ENCODE results near the gene GAB2.

The GAB2 gene

GRCh38 chr11:78426845-78427244 is 9.2 kb upstream of the GAB2 start:
- no peak for DNase-seq

DNA sequence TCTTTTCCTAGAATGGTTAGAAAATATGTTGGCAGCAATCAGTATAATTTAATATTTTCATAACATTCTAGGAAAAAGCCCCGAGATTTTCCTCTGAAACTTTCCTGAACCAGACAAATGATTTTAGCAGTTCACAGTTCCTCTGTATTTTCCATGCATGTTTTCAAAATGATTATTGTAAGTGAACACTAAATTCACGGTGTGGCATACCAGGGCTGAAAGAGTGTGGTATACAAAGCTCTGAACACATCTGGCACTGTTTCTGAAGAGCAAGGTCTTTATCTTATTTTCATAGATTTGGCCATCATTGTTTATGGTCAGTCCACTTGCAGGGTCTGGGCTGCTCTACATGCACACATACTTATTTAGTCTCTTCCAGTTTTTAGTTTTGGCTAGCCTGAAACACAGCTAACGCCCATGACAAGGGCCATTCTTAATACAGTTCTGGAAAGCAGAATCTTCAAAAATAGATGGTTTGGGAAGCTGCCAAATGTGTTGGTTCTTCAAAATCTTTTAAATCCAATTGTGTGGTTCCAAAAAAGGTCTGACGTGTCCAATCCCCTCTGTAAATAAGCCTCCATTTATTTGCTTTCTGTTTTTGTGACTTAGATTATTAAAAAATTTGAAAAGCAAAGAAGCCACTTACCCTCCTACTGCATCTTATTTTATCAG is 7.9 kb upstream of the GAB2 start:
- DNase-seq = no peak

GRCh38 chr11:78424334-78425270 is 7.0 kb upstream of the GAB2 start:
- DNase-seq = no peak

GRCh38 chr11:78423241-78423640 is 5.6 kb upstream of the GAB2 start:
- DNase-seq = no peak

- peak; percentile 75 for DNase-seq
Observed at GRCh38 chr11:78420796-78421209, 3.2 kb upstream of the GAB2 start.

GRCh38 chr11:78420255-78420764 is 2.7 kb upstream of the GAB2 start:
- DNase-seq = peak; percentile 67

DNA sequence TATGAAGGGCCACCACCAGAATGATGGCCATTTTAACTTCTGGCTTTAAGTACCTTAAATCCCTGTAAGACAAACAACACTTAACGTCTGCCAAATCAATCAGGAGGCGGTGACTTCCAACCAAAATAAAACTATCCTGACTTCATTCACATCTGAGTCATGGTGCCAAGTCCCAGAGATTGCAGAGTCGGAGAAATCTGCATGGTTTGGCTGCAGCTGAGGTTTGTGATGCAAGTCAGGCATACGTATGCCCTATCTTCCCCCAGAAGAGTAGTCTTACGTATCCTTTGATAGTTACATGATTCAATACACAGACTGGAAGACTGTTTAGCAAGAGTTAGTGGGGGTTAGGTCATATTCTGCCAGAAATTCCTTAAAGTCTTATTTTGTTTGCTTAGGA is 1.7 kb upstream of the GAB2 start:
- no peak for DNase-seq

DNA sequence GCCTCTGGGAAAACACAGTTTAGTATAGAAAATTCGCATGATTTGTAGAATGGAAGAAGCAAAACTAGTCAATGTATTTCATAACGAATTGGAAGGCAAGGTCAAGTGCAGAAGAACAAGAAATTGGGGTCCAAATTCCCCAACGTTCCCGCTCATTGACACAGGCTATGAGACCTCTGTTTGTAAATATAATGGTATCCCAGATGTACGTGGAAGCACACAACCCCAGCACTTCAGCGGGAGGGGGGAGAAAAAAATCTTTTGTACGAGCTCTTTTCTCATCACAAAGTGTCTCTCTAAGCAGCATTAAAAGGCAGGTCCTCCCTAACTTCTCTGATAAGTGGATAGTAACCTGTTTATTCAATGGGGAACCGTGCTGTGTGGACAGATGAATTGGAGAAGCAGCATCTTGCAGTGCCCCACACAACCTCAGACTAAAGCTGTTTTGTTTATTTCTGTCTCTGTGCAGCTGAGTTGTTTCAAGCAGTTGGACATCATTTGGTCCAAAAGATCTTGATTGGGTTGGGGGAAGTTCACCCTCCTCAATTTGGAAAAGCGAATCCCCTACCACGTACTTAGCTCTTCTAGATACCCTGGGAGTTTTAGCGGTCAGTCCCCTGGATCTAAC is 1.1 kb upstream of the GAB2 start:
- DNase-seq = no peak

DNA sequence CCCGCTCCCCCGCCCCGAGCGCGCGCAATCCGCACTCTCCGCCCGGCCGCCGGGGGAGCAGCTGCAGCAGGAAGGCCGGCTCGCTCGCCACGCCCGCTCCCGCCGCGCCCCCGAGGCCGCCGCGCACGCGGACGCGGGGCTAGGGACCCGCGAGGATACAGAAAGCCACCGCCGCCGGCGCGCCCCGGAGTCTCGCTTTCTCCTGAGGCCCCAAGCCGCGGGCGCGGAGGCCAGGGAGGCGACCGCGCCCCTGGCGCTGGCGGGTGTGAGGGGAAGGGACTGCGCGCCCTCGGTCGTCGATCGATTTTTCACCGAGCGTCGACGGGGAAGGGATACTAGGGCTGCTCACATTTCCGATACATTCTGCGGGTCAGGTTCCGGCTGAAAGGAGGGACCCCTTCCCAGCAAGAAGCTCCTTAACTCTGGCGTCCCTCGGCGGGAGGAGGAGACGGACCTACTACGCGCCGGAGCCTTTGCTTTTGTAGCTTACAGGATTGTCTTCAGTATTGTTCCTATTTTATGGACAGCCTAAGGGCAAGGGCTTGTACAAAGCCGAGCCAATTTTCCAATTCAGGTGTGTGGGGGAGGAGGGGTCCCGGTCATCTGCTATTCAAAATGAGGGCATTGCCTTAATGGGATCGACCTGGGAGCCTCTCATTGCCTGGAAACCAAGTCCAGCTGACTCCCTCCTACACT is 416 bp upstream of the GAB2 start:
- peak; percentile 76 for DNase-seq

GRCh38 chr11:78416285-78417174 is 1.1 kb downstream of the GAB2 start:
- DNase-seq = peak; percentile 84

- no peak for DNase-seq
Observed at GRCh38 chr11:78415338-78415737, 2.3 kb downstream of the GAB2 start.

DNA sequence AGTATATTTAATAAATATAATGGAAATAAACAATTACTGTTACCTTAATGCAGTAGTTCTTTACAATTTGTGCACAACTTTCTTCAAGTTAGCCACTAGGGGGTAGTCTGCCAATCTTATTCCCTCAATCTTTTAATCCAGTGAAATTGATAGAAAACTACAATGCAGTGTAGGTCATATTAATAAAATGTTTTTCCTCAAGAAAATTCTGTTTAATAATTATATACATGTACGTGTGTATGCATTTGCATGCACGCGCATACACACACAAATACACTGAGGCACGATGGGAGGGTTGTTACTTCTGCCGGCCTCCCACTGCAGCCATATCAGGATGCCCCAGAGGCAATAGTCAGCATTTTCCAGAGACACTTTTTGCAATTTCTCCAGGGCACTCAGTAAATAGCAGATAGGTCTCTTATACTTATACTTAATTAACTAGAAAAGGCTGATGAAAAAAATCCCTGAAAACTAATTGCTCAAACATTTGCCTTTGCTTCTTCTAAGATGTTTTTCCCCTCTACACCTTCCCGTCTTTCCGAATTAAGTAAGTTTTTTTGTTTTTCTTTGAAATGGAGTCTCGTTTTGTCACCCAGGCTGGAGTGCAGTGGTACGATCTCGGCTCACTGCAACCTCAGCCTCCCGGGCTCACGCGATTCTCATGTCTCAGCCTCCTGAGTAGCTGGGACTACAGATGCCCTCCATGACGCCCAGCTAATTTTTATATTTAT is 3.1 kb downstream of the GAB2 start:
- DNase-seq = no peak

- DNase-seq = no peak
Observed at GRCh38 chr11:78408619-78409018, 9.0 kb downstream of the GAB2 start.

DNA sequence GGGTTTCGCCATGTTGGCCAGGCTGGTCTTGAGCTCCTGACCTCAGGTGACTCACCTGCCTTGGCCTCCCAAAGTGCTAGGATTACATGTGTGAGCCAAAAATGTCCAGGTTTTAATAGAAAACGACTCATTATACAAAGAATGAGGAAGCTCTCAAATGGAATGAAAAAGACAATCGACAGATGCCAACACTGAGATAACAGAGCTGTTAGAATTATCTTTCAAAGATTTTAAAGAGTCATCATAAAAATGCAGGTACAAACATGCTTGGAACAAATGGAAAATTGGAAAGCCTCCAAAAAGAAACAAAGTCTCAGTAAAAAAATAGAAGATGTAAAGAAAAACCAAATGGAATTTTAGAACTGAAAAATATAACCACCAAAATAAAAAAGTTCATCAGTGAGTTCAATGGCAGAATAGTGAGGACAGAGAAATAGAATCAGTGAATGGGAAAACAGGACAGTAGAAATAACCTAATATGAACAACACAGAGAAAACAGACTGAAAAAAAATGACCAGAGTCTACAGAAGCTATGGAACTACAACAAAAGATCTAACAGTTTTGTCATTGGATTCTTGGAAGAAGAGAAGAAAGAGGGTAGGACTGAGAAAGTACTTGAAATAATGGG is 10.9 kb downstream of the GAB2 start:
- DNase-seq = no peak

- DNase-seq = no peak
Observed at GRCh38 chr11:78405805-78406204, 11.8 kb downstream of the GAB2 start.

- DNase-seq = no peak
Observed at GRCh38 chr11:78403781-78404180, 13.8 kb downstream of the GAB2 start.

GRCh38 chr11:78402847-78403246 is 14.8 kb downstream of the GAB2 start:
- no peak for DNase-seq

DNA sequence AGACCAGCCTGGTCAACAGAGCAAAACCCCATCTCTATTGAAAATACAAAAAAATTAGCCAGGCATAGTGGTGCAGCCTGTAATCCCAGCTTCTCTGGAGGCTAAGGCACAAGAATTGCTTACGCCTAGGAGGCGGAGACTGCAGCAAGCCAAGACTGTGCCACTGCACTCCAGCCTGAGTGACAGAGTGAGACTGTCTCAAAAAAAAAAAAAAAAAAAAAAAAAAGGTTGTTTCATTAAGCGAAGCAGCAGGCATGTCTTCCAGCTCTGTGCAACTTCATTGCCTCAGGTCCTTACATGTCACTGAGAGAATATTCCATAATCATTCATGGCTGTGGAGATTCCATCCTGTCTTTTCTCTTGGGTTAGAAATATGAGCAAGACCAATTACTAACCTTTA is 16.9 kb downstream of the GAB2 start:
- no peak for DNase-seq

DNA sequence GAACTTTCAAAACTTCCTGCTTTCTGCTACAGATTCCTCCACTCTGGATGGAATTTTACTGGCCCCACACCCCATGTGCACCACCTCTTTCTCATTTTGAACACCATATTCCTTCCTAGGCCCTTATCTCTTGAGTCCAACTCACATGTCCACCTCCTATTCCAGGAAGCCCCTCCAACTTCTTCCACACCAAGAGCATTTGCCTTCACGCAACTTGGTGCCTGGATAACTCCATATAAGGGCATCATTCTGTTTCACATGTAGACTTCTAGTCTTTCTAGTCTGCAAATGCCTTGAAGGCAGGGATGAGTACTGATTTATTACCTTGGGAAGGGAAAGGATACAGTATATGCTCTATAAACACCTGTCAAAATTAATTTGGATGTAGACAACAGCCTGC is 17.5 kb downstream of the GAB2 start:
- DNase-seq = no peak

DNA sequence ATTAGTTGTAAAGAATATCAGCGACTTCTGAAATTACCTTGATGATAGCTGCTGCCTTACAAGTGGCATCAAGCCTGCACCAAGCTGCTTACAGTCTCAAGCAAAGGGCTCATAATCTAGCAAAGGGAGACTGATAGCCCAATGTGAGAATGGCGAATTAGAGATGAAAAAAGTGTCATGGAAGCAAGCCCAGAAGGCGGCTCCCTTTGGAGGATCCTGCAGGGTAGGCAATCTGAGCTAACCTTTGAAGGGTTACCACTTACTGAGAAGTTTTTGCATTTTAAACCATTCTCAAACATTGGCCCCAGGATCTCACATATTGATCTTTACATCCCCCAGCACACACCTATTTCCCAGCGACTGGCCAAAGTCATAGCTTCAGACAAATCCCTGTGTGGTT is 18.5 kb downstream of the GAB2 start:
- no peak for DNase-seq

DNA sequence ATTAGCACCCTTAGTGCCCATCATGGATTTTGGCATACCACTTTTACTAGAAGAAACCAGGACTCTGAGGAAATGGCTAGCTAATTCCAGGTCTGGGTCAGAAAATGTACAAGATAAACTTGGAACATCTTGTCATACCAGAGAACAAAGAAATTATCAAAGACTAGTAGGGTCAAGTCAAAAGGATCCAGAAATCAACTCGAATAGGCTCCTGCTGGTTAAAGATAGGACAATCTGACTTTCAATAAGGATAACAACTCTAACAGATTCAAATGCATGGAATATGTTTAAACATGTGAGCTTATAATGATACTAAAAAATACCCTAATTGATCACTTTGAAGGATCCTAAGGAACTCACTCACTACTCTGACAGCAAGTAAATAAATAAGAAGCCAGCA is 18.9 kb downstream of the GAB2 start:
- no peak for DNase-seq
